Measurements from ENCODE around the gene GSTA5.
"Not testable (repeated sequence)": the region's sequence is repeated elsewhere in the genome, so short reads cannot be mapped to it uniquely, and the experiment has no call there.

GSTA5 gene

GRCh38 chr6:52820198-52820597, 20.4 kb downstream of the GSTA5 start:
- no peak for TF ChIP-seq ZNF274 (IDR thresholded peaks at IDR 0.05; ENCODE audit: low read depth, low read length)
- no peak overlapping the region for H3K4me3 ChIP-seq (ENCODE audit: low read length)

- H3K4me3 ChIP-seq (ENCODE audit: low read length), result no peak overlapping the region
- TF ChIP-seq ZNF274 (IDR thresholded peaks at IDR 0.05; ENCODE audit: low read depth, low read length), result no peak
Observed at GRCh38 chr6:52815167-52816092, 25.2 kb downstream of the GSTA5 start.

GRCh38 chr6:52814545-52814944, 26.1 kb downstream of the GSTA5 start:
- H3K4me3 ChIP-seq (ENCODE audit: low read length), result not testable (repeated sequence)

GRCh38 chr6:52809777-52810176, 30.8 kb downstream of the GSTA5 start:
- H3K4me3 ChIP-seq (ENCODE audit: low read length), result not testable (repeated sequence)

GRCh38 chr6:52808660-52809059, 32.0 kb downstream of the GSTA5 start:
- no peak overlapping the region for H3K4me3 ChIP-seq (ENCODE audit: low read length)
- TF ChIP-seq ZNF274 (IDR thresholded peaks at IDR 0.05; ENCODE audit: low read depth, low read length), result no peak

GRCh38 chr6:52803668-52804255, 36.9 kb downstream of the GSTA5 start, which contains the start of gene GSTA1:
Gene GSTA1 (minus strand): TSS chr6:52803816. CDS start chr6:52799267, 4,549 bp downstream.
- not testable (repeated sequence) for H3K4me3 ChIP-seq (ENCODE audit: low read length)

- TF ChIP-seq ZNF274 (IDR thresholded peaks at IDR 0.05; ENCODE audit: low read depth, low read length), result no peak
- no peak overlapping the region for H3K4me3 ChIP-seq (ENCODE audit: low read length)
Observed at GRCh38 chr6:52802806-52803205, 37.8 kb downstream of the GSTA5 start.

- no peak overlapping the region for H3K4me3 ChIP-seq (ENCODE audit: low read length)
- TF ChIP-seq ZNF274 (IDR thresholded peaks at IDR 0.05; ENCODE audit: low read depth, low read length), result no peak
Observed at GRCh38 chr6:52801188-52801841, 39.3 kb downstream of the GSTA5 start.

- not testable (repeated sequence) for H3K4me3 ChIP-seq (ENCODE audit: low read length)
Observed at GRCh38 chr6:52799272-52799671, 41.3 kb downstream of the GSTA5 start.

- H3K4me3 ChIP-seq (ENCODE audit: low read length), result not testable (repeated sequence)
Observed at GRCh38 chr6:52794366-52794765, 46.2 kb downstream of the GSTA5 start.

- TF ChIP-seq ZNF274 (IDR thresholded peaks at IDR 0.05; ENCODE audit: low read depth, low read length), result no peak
- no peak overlapping the region for H3K4me3 ChIP-seq (ENCODE audit: low read length)
Observed at GRCh38 chr6:52790861-52791260, 49.8 kb downstream of the GSTA5 start.

- not testable (repeated sequence) for H3K4me3 ChIP-seq (ENCODE audit: low read length)
Observed at GRCh38 chr6:52789658-52790057, 51.0 kb downstream of the GSTA5 start.

- no peak overlapping the region for H3K4me3 ChIP-seq (ENCODE audit: low read length)
- no peak for TF ChIP-seq ZNF274 (IDR thresholded peaks at IDR 0.05; ENCODE audit: low read depth, low read length)
Observed at GRCh38 chr6:52788478-52788877, 52.1 kb downstream of the GSTA5 start.

- no peak for TF ChIP-seq ZNF274 (IDR thresholded peaks at IDR 0.05; ENCODE audit: low read depth, low read length)
- H3K4me3 ChIP-seq (ENCODE audit: low read length), result no peak overlapping the region
Observed at GRCh38 chr6:52787917-52788316, 52.7 kb downstream of the GSTA5 start.

GRCh38 chr6:52786249-52786956, 54.2 kb downstream of the GSTA5 start:
- H3K4me3 ChIP-seq (ENCODE audit: low read length), result no peak overlapping the region
- TF ChIP-seq ZNF274 (IDR thresholded peaks at IDR 0.05; ENCODE audit: low read depth, low read length), result no peak

GRCh38 chr6:52782696-52783274, 57.8 kb downstream of the GSTA5 start:
- not testable (repeated sequence) for H3K4me3 ChIP-seq (ENCODE audit: low read length)

GRCh38 chr6:52782209-52782608, 58.4 kb downstream of the GSTA5 start:
- H3K4me3 ChIP-seq (ENCODE audit: low read length), result not testable (repeated sequence)
